Ovary (tissue), 3 donors: ENCODE measurements around the gene DCLK3.

ENCODE experiments used
- EP300 ChIP-seq: sonication (generic); formaldehyde crosslinking; IDR thresholded peaks from one replicate; pipeline ENCODE4 v1.6.1; 2017; ENCODE audit warnings: antibody characterized with exemption
- POLR2A ChIP-seq: fragments of 450-650 bp; IDR thresholded peaks from one replicate; pipeline ENCODE4 v1.6.1; 2017; ENCODE audit warnings: antibody characterized with exemption, mild to moderate bottlenecking, moderate library complexity
- TF ChIP-seq, protein P1 (sequence below), 3 donors: fragments of 450-650 bp in 2 of 3; fragments of 200-600 bp in 1 of 3; IDR thresholded peaks; one replicate each; pipeline versions ENCODE4 v1.5.1 to v1.8.0; 2016 to 2022; ENCODE audit warnings: antibody characterized with exemption in 3 of 3, mild to moderate bottlenecking in 1 of 3
- donor health status: DM: no; HTN: no; CAD: no.

DNA sequence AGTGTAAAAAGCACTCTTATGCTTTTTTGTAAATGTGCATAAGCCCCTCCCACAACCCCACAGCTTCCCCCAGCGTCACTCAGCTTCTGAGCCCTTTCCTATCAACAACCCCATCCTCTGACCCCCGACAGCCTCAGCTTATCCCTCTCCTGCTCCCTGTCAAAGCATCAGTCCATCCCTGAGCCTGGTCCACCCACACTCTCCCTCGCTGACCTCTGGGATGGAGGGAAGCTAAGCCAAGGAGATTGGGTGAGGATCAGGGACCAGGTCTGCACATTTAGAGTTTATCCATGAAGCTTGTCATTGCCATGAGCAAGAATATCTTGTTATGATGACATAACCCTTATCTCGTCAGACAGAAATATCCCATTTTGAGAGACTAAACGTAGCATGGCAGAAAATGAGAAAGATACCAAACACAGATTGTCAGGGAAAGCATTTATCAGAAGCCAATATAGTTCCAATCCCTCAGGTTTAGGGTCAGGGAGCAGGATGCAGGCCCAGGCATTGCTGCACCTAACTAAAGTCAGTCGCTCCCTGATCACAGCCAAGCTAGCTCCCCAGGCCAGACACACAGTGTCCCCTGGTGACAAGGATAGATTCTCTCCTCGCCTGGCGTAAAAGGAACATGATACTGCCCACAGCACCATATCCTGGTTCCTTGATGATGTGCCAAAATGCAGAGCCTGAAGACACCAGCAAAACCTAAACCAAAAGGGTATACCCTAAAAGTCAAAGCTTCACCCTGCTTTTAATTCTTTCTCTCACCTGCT is 66.9 kb downstream of the DCLK3 start:
- TF ChIP-seq, protein P1, sequence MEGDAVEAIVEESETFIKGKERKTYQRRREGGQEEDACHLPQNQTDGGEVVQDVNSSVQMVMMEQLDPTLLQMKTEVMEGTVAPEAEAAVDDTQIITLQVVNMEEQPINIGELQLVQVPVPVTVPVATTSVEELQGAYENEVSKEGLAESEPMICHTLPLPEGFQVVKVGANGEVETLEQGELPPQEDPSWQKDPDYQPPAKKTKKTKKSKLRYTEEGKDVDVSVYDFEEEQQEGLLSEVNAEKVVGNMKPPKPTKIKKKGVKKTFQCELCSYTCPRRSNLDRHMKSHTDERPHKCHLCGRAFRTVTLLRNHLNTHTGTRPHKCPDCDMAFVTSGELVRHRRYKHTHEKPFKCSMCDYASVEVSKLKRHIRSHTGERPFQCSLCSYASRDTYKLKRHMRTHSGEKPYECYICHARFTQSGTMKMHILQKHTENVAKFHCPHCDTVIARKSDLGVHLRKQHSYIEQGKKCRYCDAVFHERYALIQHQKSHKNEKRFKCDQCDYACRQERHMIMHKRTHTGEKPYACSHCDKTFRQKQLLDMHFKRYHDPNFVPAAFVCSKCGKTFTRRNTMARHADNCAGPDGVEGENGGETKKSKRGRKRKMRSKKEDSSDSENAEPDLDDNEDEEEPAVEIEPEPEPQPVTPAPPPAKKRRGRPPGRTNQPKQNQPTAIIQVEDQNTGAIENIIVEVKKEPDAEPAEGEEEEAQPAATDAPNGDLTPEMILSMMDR (IDR thresholded peaks at IDR 0.05): no peak
- TF ChIP-seq POLR2A (no peak), EP300 (no peak)
